ENCODE data around the gene KLHL10.

The KLHL10 gene

DNA sequence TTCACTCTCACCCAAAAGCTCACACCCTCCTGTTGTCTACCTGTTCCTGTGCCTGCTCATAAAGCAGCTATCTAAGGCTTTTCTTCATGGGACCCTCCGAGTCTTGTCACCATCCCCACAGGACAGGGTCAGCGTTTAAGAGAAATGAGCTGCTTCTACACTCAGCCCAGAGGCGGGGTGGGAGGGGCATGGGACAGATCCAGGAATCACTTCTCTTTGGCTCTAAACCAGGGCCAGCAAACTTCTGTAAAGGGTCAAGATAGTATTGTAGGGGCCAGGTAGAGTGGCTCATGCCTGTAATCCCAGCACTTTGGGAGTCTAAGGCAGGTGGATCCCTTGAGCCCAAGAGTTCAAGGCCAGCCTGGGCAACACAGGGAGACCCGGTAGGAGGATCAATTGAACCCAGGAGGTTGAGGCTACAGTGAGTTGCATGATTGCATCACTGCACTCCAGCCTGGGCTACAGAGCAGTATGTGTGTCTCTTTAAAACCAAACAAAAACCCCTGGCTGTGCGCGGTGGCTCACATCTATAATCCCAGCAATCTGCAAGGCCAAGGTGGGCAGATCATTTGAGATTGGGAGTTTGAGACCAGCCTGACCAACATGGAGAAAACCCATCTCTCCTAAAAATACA, 50.8 kb downstream of the KLHL10 start:
- Mint-ChIP-seq H3K27ac (no peak overlapping the region), H3K27me3 (ENCODE audit: low read depth) (no peaks in the 10 kb centered on the region), H3K9me3 (no peaks in the 10 kb centered on the region), H3K4me1 (ENCODE audit: low read depth) (no peaks in the 10 kb centered on the region), H3K4me3 (no peak overlapping the region), H3K36me3 (ENCODE audit: low read depth) (peaks cover 54% of the 10 kb centered on the region)
- DNase-seq (ENCODE audit: low spot score): no peak

DNA sequence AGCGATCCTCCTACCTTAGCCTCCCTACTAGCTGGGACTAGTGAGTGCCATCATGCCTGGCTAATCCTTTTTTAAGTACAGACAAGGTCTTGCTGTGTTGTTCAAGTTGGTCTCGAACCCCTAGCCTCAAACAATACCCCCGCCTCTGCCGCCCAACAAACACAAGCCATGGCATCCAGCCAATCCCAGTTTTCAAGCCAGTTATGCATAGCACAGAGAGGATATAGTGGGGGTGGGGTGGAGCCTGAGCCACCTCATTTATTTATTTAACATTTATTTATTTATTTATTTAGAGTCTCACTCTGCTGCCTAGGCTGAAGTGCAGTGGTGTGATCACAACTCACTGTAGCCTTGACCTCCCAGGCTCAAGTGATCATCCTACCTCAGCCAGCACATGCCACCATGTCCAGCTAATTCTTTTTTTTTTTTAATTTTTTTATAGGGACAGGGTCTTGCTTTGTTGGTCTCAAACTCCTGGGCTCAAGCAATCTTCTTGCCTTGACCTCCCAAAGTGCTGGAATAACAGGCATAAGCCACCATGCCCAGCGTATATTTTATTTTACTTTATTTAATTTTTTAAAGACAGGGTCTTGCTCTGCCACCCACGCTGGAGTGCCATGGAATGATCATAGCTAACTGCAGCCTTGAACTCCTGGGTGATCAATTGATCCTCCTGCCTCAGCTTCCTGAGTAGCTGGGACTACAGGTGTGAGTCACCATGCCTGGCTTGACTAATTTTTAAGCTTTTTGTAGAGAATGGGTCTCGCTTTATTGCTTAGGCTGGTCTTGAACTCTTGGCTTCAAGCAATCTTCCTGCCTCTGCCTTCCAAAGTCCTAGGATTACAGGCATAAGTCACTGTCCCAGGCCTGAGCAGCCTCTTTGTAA, 53.8 kb downstream of the KLHL10 start:
- H3K9me3 Mint-ChIP-seq: no peaks in the 10 kb centered on the region
- H3K27ac Mint-ChIP-seq: no peak overlapping the region
- no peak overlapping the region for H3K4me3 Mint-ChIP-seq
- peaks cover 47% of the 10 kb centered on the region for H3K36me3 Mint-ChIP-seq (ENCODE audit: low read depth)
- H3K4me1 Mint-ChIP-seq (ENCODE audit: low read depth): no peaks in the 10 kb centered on the region
- DNase-seq (ENCODE audit: low spot score): no peak
- no peaks in the 10 kb centered on the region for H3K27me3 Mint-ChIP-seq (ENCODE audit: low read depth)

DNA sequence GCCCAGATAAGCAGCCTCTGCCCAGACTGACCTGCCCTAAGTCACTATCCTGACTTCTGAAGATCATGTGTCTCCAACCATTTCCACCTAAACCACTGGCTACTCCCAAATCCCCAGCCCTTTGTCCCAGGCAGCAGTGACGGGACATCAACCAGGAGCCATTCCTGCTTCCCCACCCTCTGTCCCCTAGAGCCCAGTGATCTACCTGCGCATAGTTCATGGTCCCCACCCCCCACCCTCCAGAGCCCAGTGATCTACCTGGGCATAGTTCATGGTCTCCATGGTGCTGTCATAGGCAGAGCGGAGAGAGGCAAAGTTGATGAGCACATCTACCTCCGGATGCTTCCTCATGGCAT, 54.4 kb downstream of the KLHL10 start:
- H3K27ac Mint-ChIP-seq: no peak overlapping the region

DNA sequence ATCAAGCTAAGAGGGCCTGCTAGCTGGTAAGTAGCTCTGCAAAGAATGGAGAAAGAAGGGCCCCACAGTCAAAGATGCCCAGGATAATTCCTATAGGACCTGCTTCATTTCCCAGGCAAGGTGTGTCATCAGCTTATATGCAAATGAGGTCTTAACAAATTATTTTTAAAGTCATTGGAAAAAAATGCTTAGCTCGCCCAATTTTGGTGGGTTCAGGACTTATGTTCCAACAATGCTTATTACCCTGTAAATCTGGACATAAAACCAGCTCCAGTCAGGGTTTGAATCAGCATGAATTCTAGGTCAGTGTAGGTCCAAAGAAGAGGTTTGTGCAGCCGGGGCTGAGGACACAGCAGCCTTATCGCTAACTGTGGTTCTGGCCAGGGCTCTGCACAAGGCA, 55.8 kb downstream of the KLHL10 start:
- Mint-ChIP-seq H3K27me3 (ENCODE audit: low read depth) (no peaks in the 10 kb centered on the region), H3K4me3 (no peak overlapping the region), H3K36me3 (ENCODE audit: low read depth) (peaks cover 49% of the 10 kb centered on the region), H3K9me3 (no peaks in the 10 kb centered on the region), H3K4me1 (ENCODE audit: low read depth) (no peaks in the 10 kb centered on the region), H3K27ac (no peak overlapping the region)
- no peak for DNase-seq (ENCODE audit: low spot score)

More for the DNA sequence above, 54.4 kb downstream of the KLHL10 start:
- H3K4me1 Mint-ChIP-seq (ENCODE audit: low read depth): no peaks in the 10 kb centered on the region
- peaks cover 50% of the 10 kb centered on the region for H3K36me3 Mint-ChIP-seq (ENCODE audit: low read depth)
- H3K9me3 Mint-ChIP-seq: no peaks in the 10 kb centered on the region
- no peaks in the 10 kb centered on the region for H3K27me3 Mint-ChIP-seq (ENCODE audit: low read depth)
- no peak overlapping the region for H3K4me3 Mint-ChIP-seq
- DNase-seq (ENCODE audit: low spot score): no peak

DNA sequence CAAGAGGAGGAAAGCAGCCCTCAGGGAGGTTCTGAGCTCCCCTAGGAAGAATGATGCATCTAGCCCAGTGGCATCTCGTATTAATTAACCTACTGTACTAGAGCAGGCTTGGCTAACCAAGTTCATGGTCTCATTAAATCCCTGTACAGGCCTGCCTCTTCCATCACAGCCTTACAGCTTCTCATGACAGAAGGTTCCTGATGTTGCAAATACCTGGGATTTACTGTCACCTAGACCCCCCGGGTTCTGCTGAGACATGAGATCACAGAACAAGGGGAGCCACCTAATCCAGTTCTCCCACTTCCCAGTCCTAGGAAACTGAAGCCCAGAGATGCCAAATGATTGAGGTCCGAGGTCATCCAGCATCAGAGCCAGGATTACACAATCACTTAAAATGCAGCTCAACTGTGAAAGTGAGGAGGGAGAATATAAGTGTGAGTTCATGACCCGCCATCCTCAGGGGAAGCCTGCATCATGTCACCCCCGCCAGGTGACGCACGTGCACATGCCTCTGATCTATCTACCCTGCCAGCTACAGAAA, 57.2 kb downstream of the KLHL10 start:
- Mint-ChIP-seq H3K36me3 (ENCODE audit: low read depth) (peaks cover 49% of the 10 kb centered on the region), H3K4me1 (ENCODE audit: low read depth) (no peaks in the 10 kb centered on the region), H3K27me3 (ENCODE audit: low read depth) (no peaks in the 10 kb centered on the region), H3K4me3 (no peak overlapping the region), H3K9me3 (no peaks in the 10 kb centered on the region), H3K27ac (no peak overlapping the region)
- no peak for DNase-seq (ENCODE audit: low spot score)

DNA sequence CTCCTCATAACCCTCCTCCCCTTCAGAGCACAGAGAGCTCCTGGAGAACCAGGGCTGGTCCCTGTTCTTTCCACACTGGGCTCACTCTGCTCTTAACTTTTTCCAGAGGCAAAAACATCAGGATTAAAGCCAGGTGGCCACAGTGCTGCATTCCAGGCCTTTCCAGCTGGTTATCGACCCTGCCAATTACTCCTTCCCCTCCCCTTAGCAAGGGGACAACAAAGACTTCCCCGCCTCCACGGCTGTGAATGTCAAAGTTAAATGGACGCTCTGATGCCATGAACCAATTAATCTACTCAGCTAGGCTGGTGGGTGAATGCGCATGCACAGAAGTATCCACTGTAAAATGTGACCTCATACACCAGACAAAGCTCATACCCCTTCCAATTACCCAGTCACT, 58.0 kb downstream of the KLHL10 start:
- Mint-ChIP-seq H3K9me3 (no peaks in the 10 kb centered on the region), H3K27me3 (ENCODE audit: low read depth) (no peaks in the 10 kb centered on the region), H3K4me1 (ENCODE audit: low read depth) (no peaks in the 10 kb centered on the region), H3K4me3 (no peak overlapping the region), H3K27ac (no peak overlapping the region), H3K36me3 (ENCODE audit: low read depth) (peaks cover 48% of the 10 kb centered on the region)
- DNase-seq (ENCODE audit: low spot score): no peak

DNA sequence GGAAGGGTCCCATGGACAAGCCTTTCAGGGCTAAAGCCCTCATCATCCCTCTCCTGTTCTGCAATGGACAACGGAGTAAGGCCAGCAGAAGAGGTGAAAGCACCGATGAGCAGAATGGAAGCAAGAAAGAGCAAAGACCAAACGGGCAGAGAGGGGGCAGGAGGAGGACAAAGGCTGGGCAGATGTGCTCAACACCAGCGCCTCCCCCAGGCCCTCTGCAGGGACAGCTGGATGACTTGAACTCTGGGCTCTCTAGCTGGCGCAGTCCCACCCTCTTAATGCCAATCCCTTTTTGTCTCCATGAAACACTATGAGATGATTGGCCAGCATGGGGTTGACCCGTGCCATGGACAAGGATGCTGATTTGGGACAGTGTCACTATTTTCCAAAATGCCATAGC, 59.1 kb downstream of the KLHL10 start:
- H3K27me3 Mint-ChIP-seq (ENCODE audit: low read depth): no peaks in the 10 kb centered on the region
- no peak overlapping the region for H3K4me3 Mint-ChIP-seq
- H3K4me1 Mint-ChIP-seq (ENCODE audit: low read depth): no peaks in the 10 kb centered on the region
- DNase-seq (ENCODE audit: low spot score): no peak
- H3K36me3 Mint-ChIP-seq (ENCODE audit: low read depth): peaks cover 56% of the 10 kb centered on the region
- no peaks in the 10 kb centered on the region for H3K9me3 Mint-ChIP-seq
- H3K27ac Mint-ChIP-seq: no peak overlapping the region

All from T-helper 2 cell treated with Interferon-gamma antibody and Interleukin-4, amounts not matched to agents 5 μg/mL and 100 μg/mL, for 36 hours (primary cell).